Activated CD4-positive, alpha-beta memory T cell treated with anti-CD3 and anti-CD28 coated beads for 36 hours (primary cell): ENCODE data around the gene NCKAP1. TPM values are rescaled to one million over a fixed set of nuclear protein-coding genes. Genes with fewer than 3 reads are reported as not detected.
"Not testable (repeated sequence)": the region's sequence is repeated elsewhere in the genome, so short reads cannot be mapped to it uniquely, and the experiment has no call there.

Source experiments
- CTCF ChIA-PET: fragments of 350-600 bp; sonication (Branson Sonifier 250); formaldehyde crosslinking; loops from one replicate; lab custom pipeline; 2021; ENCODE audit warnings: antibody characterized with exemption, inconsistent platforms; lab: Charles Lee
- POLR2A ChIA-PET: fragments of 350-600 bp; sonication (Branson Sonifier 250); formaldehyde crosslinking; loops from one replicate; lab custom pipeline; 2021; ENCODE audit warnings: antibody characterized with exemption; lab: Charles Lee
- DNase-seq: peaks from one replicate; pipeline ENCODE4 v3.0.0-alpha.2; 2020
- H3K27ac Mint-ChIP-seq: one replicate; pipeline ENCODE4 v1.8.0; 2021; ENCODE audit warnings: mixed read lengths
- H3K27me3 Mint-ChIP-seq: one replicate; pipeline ENCODE4 v1.8.0; 2021; ENCODE audit warnings: mixed read lengths
- H3K36me3 Mint-ChIP-seq: one replicate; pipeline ENCODE4 v1.8.0; 2021; ENCODE audit warnings: mixed read lengths
- H3K4me1 Mint-ChIP-seq: one replicate; pipeline ENCODE4 v1.8.0; 2021; ENCODE audit warnings: low read depth, mixed read lengths
- H3K4me3 Mint-ChIP-seq: one replicate; pipeline ENCODE4 v1.8.0; 2021; ENCODE audit warnings: mild to moderate bottlenecking, mixed read lengths
- H3K9me3 Mint-ChIP-seq: one replicate; pipeline ENCODE4 v1.8.0; 2021; ENCODE audit warnings: mixed read lengths
- intact Hi-C: fragments of 100-400 bp; cut with micrococcal nuclease; formaldehyde crosslinking; loops from one replicate; pipeline ENCODE4 v1.15.1; 2023
- total RNA-seq, 2 experiments: library from RNA; stranded (reverse); gene quantifications; one replicate each; pipeline ENCODE4 v1.2.3, GENCODE V29; 2021

Gene NCKAP1
- total RNA-seq, 2 experiments from 2014 or later, result 18.8 to 21.7 TPM

- H3K36me3 Mint-ChIP-seq, CTCF ChIA-PET, H3K4me3 Mint-ChIP-seq, intact Hi-C loops, H3K4me1 Mint-ChIP-seq, H3K27ac Mint-ChIP-seq, H3K27me3 Mint-ChIP-seq, DNase-seq, POLR2A ChIA-PET, H3K9me3 Mint-ChIP-seq: not testable (repeated sequence)
Measured at GRCh38 chr2:182893035-182893434, 145.2 kb downstream of the NCKAP1 start.

GRCh38 chr2:182891611-182892010 is 146.6 kb downstream of the NCKAP1 start:
- Mint-ChIP-seq H3K4me3 (no peak overlapping the region), H3K36me3 (no peaks in the 10 kb centered on the region), H3K9me3 (no peaks in the 10 kb centered on the region), H3K27me3 (peaks cover 2% of the 10 kb centered on the region), H3K27ac (no peak overlapping the region), H3K4me1 (no peaks in the 10 kb centered on the region)
- intact Hi-C loops, result no loop called here
- DNase-seq, result no peak
- CTCF ChIA-PET, result no interaction called here
- POLR2A ChIA-PET, result no interaction called here

GRCh38 chr2:182890773-182891378 is 147.4 kb downstream of the NCKAP1 start:
- H3K4me3 Mint-ChIP-seq, result no peak overlapping the region
- H3K9me3 Mint-ChIP-seq, result no peaks in the 10 kb centered on the region
- intact Hi-C loops, result no loop called here
- H3K27ac Mint-ChIP-seq, result no peak overlapping the region
- ChIA-PET POLR2A (no interaction called here), CTCF (no interaction called here)
- H3K27me3 Mint-ChIP-seq, result peaks cover 2% of the 10 kb centered on the region
- H3K36me3 Mint-ChIP-seq, result no peaks in the 10 kb centered on the region
- no peak for DNase-seq
- H3K4me1 Mint-ChIP-seq, result no peaks in the 10 kb centered on the region

GRCh38 chr2:182890305-182890704 is 148.0 kb downstream of the NCKAP1 start:
- H3K27me3 Mint-ChIP-seq, result peaks cover 2% of the 10 kb centered on the region
- no peak overlapping the region for H3K4me3 Mint-ChIP-seq
- intact Hi-C loops, result no loop called here
- ChIA-PET POLR2A (no interaction called here), CTCF (no interaction called here)
- H3K4me1 Mint-ChIP-seq, result no peaks in the 10 kb centered on the region
- no peak overlapping the region for H3K27ac Mint-ChIP-seq
- no peaks in the 10 kb centered on the region for H3K9me3 Mint-ChIP-seq
- no peak for DNase-seq
- H3K36me3 Mint-ChIP-seq, result no peaks in the 10 kb centered on the region

GRCh38 chr2:182887753-182888415 is 150.4 kb downstream of the NCKAP1 start:
- POLR2A ChIA-PET, result no interaction called here
- intact Hi-C loops, result no loop called here
- Mint-ChIP-seq H3K27ac (no peak overlapping the region), H3K4me1 (no peaks in the 10 kb centered on the region), H3K27me3 (peaks cover 2% of the 10 kb centered on the region), H3K4me3 (no peak overlapping the region), H3K9me3 (no peaks in the 10 kb centered on the region), H3K36me3 (no peaks in the 10 kb centered on the region)
- DNase-seq, result no peak
- CTCF ChIA-PET, result no interaction called here

- Mint-ChIP-seq H3K4me3 (no peak overlapping the region), H3K36me3 (no peaks in the 10 kb centered on the region), H3K27me3 (peaks cover 2% of the 10 kb centered on the region), H3K4me1 (no peaks in the 10 kb centered on the region), H3K9me3 (no peaks in the 10 kb centered on the region), H3K27ac (no peak overlapping the region)
- intact Hi-C loops, result no loop called here
- ChIA-PET CTCF (no interaction called here), POLR2A (no interaction called here)
- no peak for DNase-seq
Measured at GRCh38 chr2:182887093-182887492, 151.2 kb downstream of the NCKAP1 start.

- CTCF ChIA-PET, result no interaction called here
Measured at GRCh38 chr2:182885771-182886170, 152.5 kb downstream of the NCKAP1 start.

GRCh38 chr2:182883451-182883850 is 154.8 kb downstream of the NCKAP1 start:
- no peak overlapping the region for H3K4me3 Mint-ChIP-seq
- intact Hi-C loops, result no loop called here
- DNase-seq, result no peak
- no peaks in the 10 kb centered on the region for H3K27me3 Mint-ChIP-seq
- H3K9me3 Mint-ChIP-seq, result peaks cover 11% of the 10 kb centered on the region
- H3K4me1 Mint-ChIP-seq, result no peaks in the 10 kb centered on the region
- ChIA-PET POLR2A (interaction anchor here (1.1 kb wide), 1 partner anchor 17 kb away, joined by 3 read pairs; the partner anchor contains the start of gene FRZB), CTCF (no interaction called here)
- no peak overlapping the region for H3K27ac Mint-ChIP-seq
- H3K36me3 Mint-ChIP-seq, result no peaks in the 10 kb centered on the region

More at GRCh38 chr2:182885771-182886170, 152.5 kb downstream of the NCKAP1 start:
- Mint-ChIP-seq H3K4me3 (no peak overlapping the region), H3K27ac (no peak overlapping the region), H3K9me3 (peaks cover 4% of the 10 kb centered on the region), H3K27me3 (peaks cover 2% of the 10 kb centered on the region), H3K4me1 (no peaks in the 10 kb centered on the region), H3K36me3 (no peaks in the 10 kb centered on the region)
- intact Hi-C loops, result no loop called here
- DNase-seq, result no peak
- POLR2A ChIA-PET, result no interaction called here

GRCh38 chr2:182880100-182880499 is 158.2 kb downstream of the NCKAP1 start:
- H3K27me3 Mint-ChIP-seq, DNase-seq, H3K4me1 Mint-ChIP-seq, intact Hi-C loops, H3K36me3 Mint-ChIP-seq, H3K4me3 Mint-ChIP-seq, POLR2A ChIA-PET, CTCF ChIA-PET, H3K27ac Mint-ChIP-seq: not testable (repeated sequence)
- H3K9me3 Mint-ChIP-seq, result peaks cover 11% of the 10 kb centered on the region

GRCh38 chr2:182876653-182877052 is 161.6 kb downstream of the NCKAP1 start:
- H3K27ac Mint-ChIP-seq, CTCF ChIA-PET, POLR2A ChIA-PET, intact Hi-C loops, H3K36me3 Mint-ChIP-seq, H3K4me3 Mint-ChIP-seq, H3K4me1 Mint-ChIP-seq, DNase-seq, H3K27me3 Mint-ChIP-seq: not testable (repeated sequence)
- peaks cover 16% of the 10 kb centered on the region for H3K9me3 Mint-ChIP-seq

GRCh38 chr2:182870227-182870626 is 168.0 kb downstream of the NCKAP1 start:
- H3K4me3 Mint-ChIP-seq, result no peak overlapping the region
- intact Hi-C loops, result no loop called here
- peaks cover 44% of the 10 kb centered on the region for H3K27me3 Mint-ChIP-seq
- ChIA-PET POLR2A (no interaction called here), CTCF (no interaction called here)
- peaks cover 5% of the 10 kb centered on the region for H3K9me3 Mint-ChIP-seq
- peaks cover 23% of the 10 kb centered on the region for H3K4me1 Mint-ChIP-seq
- H3K27ac Mint-ChIP-seq, result no peak overlapping the region
- no peaks in the 10 kb centered on the region for H3K36me3 Mint-ChIP-seq
- peak; percentile 34 for DNase-seq

- Mint-ChIP-seq H3K36me3 (no peaks in the 10 kb centered on the region), H3K9me3 (no peaks in the 10 kb centered on the region), H3K27ac (no peak overlapping the region), H3K4me3 (no peak overlapping the region), H3K27me3 (peaks cover 61% of the 10 kb centered on the region), H3K4me1 (peaks cover 23% of the 10 kb centered on the region)
- ChIA-PET CTCF (no interaction called here), POLR2A (no interaction called here)
- DNase-seq, result no peak
- intact Hi-C loops, result no loop called here
Measured at GRCh38 chr2:182868054-182868796, 170.0 kb downstream of the NCKAP1 start.
